ENCODE measurements around the gene DCTD. TPM values are rescaled to one million over a fixed set of nuclear protein-coding genes. Genes with fewer than 3 reads are reported as not detected.
A peak's percentile ranks its signal among the peaks of the same experiment; 100 is the strongest.

Gene DCTD
- total and polyA plus RNA-seq, 2 donors (not counting 1 experiment from before 2014, with no cell fraction given): 88.8 to 182 TPM

- Histone ChIP-seq H3K9ac (ENCODE audit: insufficient read depth, low read length) (no peak overlapping the region), H3K27ac (ENCODE audit: insufficient read depth, low read length) (no peak overlapping the region), H3K4me2 (ENCODE audit: extremely low read depth, insufficient read depth, low read length) (peak overlapping the region; percentile 52), H3K4me1 (ENCODE audit: control insufficient read depth, extremely low read depth, insufficient read depth, low read length) (peaks cover 6% of the 10 kb centered on the region), H3K79me2 (ENCODE audit: control insufficient read depth, insufficient read depth, low read length) (no peaks in the 10 kb centered on the region), H3K9me3 (ENCODE audit: control insufficient read depth, insufficient read depth, low read depth, low read length) (no peaks in the 10 kb centered on the region), H3K36me3 (ENCODE audit: control insufficient read depth, insufficient read depth, low read length) (no peaks in the 10 kb centered on the region), H3K27me3 (ENCODE audit: control insufficient read depth, insufficient read depth, low read length) (no peaks in the 10 kb centered on the region), H4K20me1 (ENCODE audit: control insufficient read depth, extremely low read depth, insufficient read depth, low read length) (no peaks in the 10 kb centered on the region), H3K4me3 (replicated peaks in 1 of 4; ENCODE audit: control extremely low read depth in 1 of 4, insufficient read depth in 1 of 4, low read depth in 3 of 4, low read length in 4 of 4) (no peak overlapping the region), H2AFZ (ENCODE audit: low read length) (peak overlapping the region; percentile 36)
- DNase-seq (ENCODE audit: low read depth in 2 of 2): peak in 1 of 2 donors; percentile 58
- no peak for TF ChIP-seq CTCF (conservative IDR thresholded peaks at IDR 0.05 in 1 of 2, IDR thresholded peaks at IDR 0.05 in 1 of 2; ENCODE audit: low read depth in 1 of 2, low read length in 2 of 2)
- TF ChIP-seq EZH2 (IDR thresholded peaks at IDR 0.05; ENCODE audit: low read length, missing control alignments): no peak
Observed at GRCh38 chr4:182923796-182924340, 6.7 kb upstream of the DCTD start.

DNA sequence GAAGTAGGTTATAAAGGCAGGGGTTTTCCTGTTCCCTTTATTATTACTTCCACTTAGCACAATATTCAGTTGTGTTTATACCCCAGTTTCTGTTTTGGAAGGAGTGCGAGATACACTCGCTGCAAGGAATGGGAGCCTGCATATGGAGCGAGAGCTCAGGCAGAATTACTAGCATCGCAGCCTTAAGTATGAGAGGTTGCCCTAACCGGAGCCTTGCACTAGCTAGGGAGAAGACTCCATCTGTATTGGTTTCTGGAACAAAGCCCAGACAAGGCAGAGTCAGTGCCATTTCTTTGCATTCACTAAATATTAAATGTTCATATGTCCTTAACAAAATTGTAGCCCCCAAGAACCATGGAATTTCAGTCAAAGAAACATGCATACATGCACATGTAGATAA is 6.2 kb upstream of the DCTD start:
- Histone ChIP-seq H3K27me3 (ENCODE audit: control insufficient read depth, insufficient read depth, low read length) (no peaks in the 10 kb centered on the region), H3K4me1 (ENCODE audit: control insufficient read depth, extremely low read depth, insufficient read depth, low read length) (peaks cover 6% of the 10 kb centered on the region), H4K20me1 (ENCODE audit: control insufficient read depth, extremely low read depth, insufficient read depth, low read length) (no peaks in the 10 kb centered on the region), H3K27ac (ENCODE audit: insufficient read depth, low read length) (peak overlapping the region; percentile 26), H3K9me3 (ENCODE audit: control insufficient read depth, insufficient read depth, low read depth, low read length) (no peaks in the 10 kb centered on the region), H3K4me3 (replicated peaks in 1 of 4; ENCODE audit: control extremely low read depth in 1 of 4, insufficient read depth in 1 of 4, low read depth in 3 of 4, low read length in 4 of 4) (peak overlapping the region in 2 of 4 experiments; percentile 41), H3K36me3 (ENCODE audit: control insufficient read depth, insufficient read depth, low read length) (no peaks in the 10 kb centered on the region), H3K4me2 (ENCODE audit: extremely low read depth, insufficient read depth, low read length) (peak overlapping the region; percentile 67), H3K79me2 (ENCODE audit: control insufficient read depth, insufficient read depth, low read length) (no peaks in the 10 kb centered on the region), H3K9ac (ENCODE audit: insufficient read depth, low read length) (no peak overlapping the region), H2AFZ (ENCODE audit: low read length) (no peak overlapping the region)
- no peak for TF ChIP-seq CTCF (conservative IDR thresholded peaks at IDR 0.05 in 1 of 2, IDR thresholded peaks at IDR 0.05 in 1 of 2; ENCODE audit: low read depth in 1 of 2, low read length in 2 of 2)
- TF ChIP-seq EZH2 (IDR thresholded peaks at IDR 0.05; ENCODE audit: low read length, missing control alignments): no peak
- DNase-seq (ENCODE audit: low read depth in 2 of 2): peak; percentile 39 to 74

GRCh38 chr4:182922501-182923284 is 5.5 kb upstream of the DCTD start:
- TF ChIP-seq EZH2 (IDR thresholded peaks at IDR 0.05; ENCODE audit: low read length, missing control alignments) (no peak), CTCF (conservative IDR thresholded peaks at IDR 0.05 in 1 of 2, IDR thresholded peaks at IDR 0.05 in 1 of 2; ENCODE audit: low read depth in 1 of 2, low read length in 2 of 2) (no peak)
- H3K79me2 ChIP-seq (ENCODE audit: control insufficient read depth, insufficient read depth, low read length): no peaks in the 10 kb centered on the region
- no peak overlapping the region for H3K9ac ChIP-seq (ENCODE audit: insufficient read depth, low read length)
- no peaks in the 10 kb centered on the region for H3K27me3 ChIP-seq (ENCODE audit: control insufficient read depth, insufficient read depth, low read length)
- peak overlapping the region; percentile 26 for H3K27ac ChIP-seq (ENCODE audit: insufficient read depth, low read length)
- H3K9me3 ChIP-seq (ENCODE audit: control insufficient read depth, insufficient read depth, low read depth, low read length): no peaks in the 10 kb centered on the region
- H3K36me3 ChIP-seq (ENCODE audit: control insufficient read depth, insufficient read depth, low read length): no peaks in the 10 kb centered on the region
- H3K4me2 ChIP-seq (ENCODE audit: extremely low read depth, insufficient read depth, low read length): peak overlapping the region; percentile 67
- H3K4me3 ChIP-seq (replicated peaks in 1 of 4; ENCODE audit: control extremely low read depth in 1 of 4, insufficient read depth in 1 of 4, low read depth in 3 of 4, low read length in 4 of 4): peak overlapping the region in 2 of 4 experiments; percentile 41
- H3K4me1 ChIP-seq (ENCODE audit: control insufficient read depth, extremely low read depth, insufficient read depth, low read length): peaks cover 10% of the 10 kb centered on the region
- H4K20me1 ChIP-seq (ENCODE audit: control insufficient read depth, extremely low read depth, insufficient read depth, low read length): no peaks in the 10 kb centered on the region
- H2AFZ ChIP-seq (ENCODE audit: low read length): no peak overlapping the region
- DNase-seq (ENCODE audit: low read depth in 2 of 2): peak; percentile 59 to 89

All from fibroblast of lung (primary cell).